UCSD-AML1 (cell line): ENCODE data around the gene CDC40.

Source experiments
- DNase-seq: peaks from one replicate; lab custom pipeline; 2025; ENCODE audit not compliant: unreplicated experiment; lab: John Stamatoyannopoulos, UW

The CDC40 gene

GRCh38 chr6:110180228-110181008 lies at the start of gene CDC40:
Gene CDC40 (plus strand): TSS chr6:110180427. CDS start chr6:110180445, 18 bp downstream.
- peak; percentile 69 for DNase-seq

DNA sequence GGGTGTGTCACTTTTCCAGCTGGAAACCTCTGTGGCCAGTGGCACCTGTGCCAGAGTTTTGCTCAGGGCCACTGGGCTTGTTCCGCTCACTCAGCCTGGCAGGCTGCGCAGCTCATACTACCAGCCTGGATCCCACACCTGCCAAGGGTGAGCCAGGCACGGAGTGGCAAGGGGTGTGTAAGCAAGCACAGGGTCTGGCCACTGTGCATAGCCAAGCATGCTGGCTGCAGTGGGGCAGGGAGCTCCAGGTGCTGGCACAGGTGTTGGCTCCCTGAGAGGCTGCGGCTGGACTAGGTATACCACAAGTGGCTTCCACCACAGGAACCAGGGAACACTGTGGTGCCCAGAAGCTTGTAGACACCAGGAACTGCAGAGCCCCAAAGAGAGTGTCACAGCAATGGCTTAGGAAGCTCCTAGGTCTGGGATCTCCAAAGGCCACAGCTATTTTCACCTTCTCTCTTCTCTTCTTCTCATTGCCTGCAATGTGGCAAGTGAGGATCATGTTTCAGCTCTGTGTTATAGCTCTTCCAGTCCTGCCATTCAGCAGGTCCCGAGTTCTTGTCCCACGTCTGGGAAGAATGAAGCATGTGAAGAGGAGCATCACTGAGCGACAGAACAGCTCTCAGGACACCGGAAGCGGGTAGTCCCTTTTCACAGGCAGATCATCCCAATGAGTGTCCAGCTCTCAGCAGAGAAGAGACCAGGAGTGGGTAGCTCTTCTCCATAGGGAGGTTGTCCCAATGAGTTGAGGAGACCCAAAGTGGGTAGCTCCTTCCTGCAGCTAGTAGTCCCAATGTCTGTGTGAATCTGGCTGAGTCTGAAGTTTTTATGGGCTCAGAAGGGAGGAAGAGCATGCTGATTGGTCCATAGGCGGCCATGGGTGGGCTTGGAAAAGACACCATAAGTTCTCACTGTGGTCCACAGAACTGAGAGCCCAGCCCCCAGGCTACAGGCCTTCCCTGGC lies 42.0 kb upstream of the CDC40 start:
- DNase-seq = no peak

DNA sequence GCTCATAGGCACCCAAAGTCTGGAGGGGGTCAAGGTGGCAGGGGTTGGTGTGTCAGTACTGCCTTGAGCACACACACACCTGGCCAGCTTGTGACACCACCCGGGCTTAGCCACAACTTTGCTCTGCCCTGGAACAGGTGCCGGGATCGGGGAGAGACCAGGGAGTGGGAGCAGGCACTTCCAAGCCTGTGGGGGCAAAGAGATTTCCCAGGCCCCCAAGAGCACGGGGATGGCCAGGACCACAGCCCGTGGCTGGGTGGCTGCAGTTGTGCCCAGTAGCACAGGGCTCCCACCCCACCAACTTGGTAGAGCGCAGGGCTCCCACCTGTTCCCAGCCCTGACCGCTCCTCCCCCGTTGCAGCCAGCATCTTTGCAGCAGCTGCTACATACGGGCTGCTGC lies 41.2 kb upstream of the CDC40 start:
- DNase-seq = no peak

DNA sequence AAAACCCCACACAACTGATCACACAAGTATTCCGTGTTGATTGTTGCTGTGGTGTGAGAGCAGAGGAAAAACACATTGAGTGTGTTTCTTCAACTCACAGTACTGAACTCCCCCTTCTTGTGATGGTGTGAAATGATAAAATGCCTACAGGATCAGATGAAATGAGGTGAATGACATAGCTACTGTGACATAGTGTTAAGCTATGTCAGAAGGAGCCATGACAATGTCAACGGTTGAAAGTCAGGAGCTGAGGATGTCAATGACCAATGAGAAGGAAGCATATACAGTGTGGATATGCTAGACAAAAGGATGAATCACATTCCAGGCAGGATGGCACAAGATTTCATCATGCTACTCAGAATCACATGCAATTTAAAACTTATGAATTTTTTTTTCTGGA lies 39.6 kb upstream of the CDC40 start:
- no peak for DNase-seq

DNA sequence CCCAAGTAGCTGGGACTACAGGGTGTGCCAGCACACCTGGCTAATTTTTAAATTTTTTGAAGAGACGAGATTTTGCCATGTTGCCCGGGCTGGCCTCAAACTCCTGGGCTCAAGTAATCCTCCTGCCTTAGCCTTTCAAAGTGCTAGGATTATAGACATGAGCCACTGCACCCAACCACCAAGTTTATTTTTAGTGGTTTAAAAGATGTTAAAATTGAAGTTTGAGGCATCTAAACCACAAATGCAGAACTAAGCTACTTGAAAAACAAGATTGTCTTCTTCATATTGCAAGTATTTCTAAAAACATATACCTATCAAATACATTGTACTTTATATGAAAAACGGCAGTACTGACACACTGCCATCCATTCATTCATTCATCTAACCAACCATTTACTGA lies 32.4 kb upstream of the CDC40 start:
- no peak for DNase-seq

GRCh38 chr6:110158479-110158878 lies 21.7 kb upstream of the CDC40 start:
- DNase-seq = no peak

DNA sequence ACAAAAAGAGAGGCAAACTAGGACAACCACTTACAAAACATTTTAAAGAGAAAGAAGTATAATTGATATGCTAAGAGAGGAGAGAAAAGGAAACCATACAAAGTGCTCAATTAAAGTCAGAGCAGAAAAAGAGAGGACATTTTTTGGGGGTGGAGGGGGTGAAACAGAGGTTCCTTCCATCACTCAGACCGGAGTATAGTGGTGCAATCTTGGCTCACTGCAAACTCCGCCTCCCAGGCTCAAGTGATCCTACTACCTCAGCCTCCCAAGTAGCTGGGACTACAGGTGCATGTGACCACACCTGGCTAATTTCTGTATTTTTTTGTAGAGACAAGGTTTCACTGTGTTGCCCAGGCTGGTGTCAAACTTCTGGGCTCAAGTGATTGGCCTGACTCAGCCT lies 10.1 kb upstream of the CDC40 start:
- DNase-seq = no peak

DNA sequence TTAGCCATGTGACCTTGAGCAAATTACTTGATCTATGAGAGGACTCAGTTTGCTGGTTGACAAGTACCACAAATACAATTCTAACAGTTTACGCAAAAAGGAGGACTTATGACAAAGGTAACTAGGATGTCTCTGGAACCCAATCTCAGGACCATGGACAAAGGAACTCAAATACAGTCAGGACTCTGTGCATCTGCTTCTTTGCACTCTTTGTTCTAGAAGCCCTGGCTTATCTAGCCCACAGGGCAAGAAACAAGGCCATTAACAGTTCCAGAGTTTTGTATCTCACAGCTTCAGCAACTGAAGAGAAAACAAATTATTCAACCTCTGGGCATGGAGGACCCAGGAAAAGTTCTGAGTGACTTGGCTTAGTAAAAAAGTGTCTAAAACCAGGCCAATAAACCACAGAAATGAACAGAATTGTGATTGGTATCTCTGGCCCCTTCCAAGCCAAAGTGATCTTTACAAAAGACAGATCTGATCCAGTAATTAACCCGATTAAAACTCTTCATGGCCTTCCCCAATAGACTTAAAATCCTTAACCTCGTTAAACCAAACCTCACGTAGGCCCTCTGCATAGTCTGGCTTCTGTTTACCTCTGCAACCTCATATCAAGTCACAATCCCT lies 6.6 kb upstream of the CDC40 start:
- DNase-seq = no peak

GRCh38 chr6:110178626-110179405 lies 1.4 kb upstream of the CDC40 start:
- DNase-seq = peak; percentile 60

DNA sequence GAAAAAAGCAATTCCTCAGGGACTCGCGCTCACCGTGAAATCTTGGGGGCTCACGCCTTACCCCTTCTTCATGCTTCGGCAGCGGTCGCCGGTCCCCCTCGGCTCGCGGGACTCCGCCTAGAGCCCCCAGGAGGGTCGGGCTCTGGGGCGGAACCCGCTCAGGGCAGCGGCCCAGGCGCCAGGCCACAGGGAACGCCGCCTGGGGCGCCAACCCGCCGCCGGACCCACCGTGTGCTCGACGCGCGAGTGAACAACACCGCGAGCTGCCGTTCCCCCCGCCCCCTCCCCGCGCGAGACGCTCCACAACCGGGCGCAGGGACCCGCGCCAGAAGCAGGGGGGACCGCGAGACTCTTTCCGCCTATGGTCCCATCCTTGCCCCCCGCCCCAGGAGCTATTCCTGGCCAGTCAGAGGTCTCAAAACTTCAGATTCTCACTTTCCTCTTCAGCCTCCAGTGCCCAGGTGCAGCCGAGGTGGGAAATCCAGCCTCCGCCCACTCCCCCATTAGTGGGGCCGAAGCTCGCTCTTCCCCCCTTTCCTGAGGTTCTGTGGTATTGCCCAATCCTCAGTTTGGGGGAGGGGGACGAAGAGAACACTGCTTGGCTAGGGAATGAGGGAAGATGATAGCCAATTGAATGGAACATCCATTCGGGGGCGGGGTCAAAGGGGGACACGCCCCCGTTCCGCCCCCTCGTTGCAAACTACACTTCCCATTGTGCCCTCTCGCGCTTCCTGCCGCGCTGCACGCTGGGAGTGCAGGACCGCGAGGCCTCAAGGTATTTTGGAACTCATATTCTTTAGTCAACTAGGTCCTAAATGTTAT lies 610 bp upstream of the CDC40 start, which contains the start of gene WASF1:
WASF1 (minus strand) TSS at position 265 of the 822 bp plus-strand sequence. CDS start 52,069 bp downstream, outside the sequence.
- peak; percentile 99 for DNase-seq

DNA sequence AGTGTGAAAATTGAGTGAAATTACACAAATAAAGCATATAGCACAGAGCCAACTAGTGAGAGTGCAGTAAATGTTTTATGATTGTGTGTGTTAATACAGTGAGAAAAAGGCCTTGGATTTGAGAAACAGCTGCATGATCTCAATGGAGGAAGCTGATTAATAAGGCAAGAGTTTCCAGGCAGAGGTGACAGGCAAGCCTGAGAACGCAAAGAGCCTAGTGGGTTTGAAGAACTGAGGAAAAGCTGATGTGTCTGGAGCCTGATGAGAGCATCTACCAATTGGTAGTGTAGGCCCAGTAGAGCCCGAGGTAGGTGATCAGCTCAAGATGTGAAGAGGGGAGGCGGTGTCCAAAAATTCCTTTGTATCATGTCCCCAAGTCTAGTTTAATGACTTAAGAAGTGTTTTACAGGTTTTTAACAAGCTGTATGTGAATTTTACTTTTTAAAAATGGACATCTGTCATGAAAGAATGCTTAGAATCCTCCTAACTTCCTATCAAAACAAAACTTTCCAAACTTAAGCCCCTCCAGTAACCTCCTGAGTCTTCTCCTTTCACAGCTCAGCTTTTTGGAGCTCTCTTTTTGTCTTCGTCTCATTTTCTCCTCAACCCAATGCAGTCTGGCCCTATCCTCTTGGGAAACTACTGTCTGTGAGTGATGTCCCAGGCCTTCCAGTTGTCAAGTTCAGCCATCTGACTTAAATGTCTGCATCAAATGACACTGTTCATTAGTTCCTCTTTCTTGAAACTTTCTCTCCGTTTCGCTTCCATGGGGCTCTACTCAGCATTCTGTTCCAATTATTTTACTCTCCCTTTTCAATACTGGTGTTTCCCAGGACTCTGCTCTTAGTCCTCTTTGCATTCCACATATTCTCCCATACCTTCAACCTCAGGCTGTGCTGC lies 1.2 kb downstream of the CDC40 start:
- DNase-seq = peak; percentile 12

DNA sequence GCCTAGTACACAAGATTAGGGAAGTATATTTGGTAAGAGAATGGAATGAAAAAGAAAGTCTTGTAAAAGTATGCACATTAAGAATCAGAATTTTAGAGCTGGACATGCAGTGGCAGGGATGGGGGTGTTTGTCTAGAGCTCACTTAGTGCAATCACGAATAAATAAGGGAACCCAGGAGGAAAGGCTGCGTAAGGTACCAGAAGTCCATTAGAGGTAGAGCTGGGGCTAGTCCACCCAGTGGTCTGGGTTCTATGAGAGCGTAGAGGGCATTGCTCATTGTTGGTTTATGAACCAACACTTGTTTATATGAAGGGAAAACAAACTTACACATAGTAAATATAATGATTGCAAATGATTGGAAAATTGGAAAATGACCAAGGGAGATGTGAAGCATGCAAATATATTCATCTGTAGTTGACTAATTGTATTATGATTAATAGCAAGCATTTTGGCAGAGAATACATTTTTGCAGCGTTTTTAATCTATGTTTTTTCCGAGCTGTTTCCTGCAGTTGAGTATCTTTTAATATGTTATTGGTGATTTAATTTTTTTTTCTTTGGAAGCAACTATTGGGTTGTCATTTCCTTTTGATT lies 3.2 kb downstream of the CDC40 start:
- no peak for DNase-seq

DNA sequence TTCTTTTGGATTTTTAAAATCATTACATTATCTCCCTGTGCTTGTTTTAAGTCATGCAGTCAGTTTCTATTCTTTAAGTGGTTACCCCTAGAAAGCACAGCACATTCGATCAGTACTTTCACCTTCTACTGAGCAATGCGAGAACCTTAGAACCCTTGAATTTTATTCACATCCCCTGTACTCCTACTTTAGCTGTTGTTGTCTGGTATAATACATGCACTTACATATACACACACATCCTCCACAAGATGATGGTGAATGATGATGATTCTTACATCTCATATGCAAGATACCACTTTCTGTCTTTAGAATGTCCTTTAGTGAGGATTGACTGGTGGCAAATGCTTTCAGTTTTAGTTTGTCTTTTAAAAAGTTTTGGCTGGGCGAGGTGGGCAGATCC lies 5.7 kb downstream of the CDC40 start:
- no peak for DNase-seq

- no peak for DNase-seq
These were observed 8.6 kb downstream of the CDC40 start for GRCh38 chr6:110188791-110189190.

DNA sequence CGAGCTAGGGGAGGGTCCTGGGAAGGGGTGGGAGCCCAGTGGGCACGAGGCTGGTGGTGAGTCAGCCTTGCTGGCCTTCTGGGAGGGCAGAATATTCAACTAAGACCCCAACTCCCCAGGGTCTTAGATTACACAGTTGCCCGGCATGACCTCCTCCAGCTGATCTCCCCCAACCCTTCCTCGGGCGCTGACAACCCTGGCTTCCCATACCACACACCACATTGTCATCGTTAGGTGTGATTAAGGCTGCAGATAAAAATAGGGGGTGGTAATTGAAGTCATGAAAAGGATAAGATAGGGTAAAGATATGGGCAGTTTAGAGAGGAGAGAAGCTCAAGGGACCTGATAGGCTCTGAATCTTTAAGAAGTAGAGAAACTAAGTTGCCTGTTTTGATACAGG lies 10.5 kb downstream of the CDC40 start:
- DNase-seq = no peak

GRCh38 chr6:110191477-110191876 lies 11.2 kb downstream of the CDC40 start:
- no peak for DNase-seq

DNA sequence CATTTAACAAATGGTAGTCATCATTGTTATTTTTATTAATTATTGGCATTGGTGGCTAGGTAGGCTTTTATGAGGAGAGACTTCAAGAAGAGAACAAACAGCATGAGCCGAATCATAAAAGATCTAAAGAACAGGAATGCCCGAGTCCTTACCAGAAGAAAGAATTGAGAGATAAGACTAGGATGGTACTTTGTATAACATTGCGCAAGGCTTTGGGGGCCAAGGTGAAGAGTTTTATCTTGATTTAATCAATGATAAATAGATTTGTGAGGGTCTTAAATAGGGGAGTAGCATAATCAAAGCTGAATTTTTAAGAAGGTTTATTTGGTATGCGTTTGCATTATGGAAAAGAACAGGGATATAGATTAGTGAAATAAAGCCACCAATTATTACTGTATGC lies 15.4 kb downstream of the CDC40 start:
- DNase-seq = no peak

DNA sequence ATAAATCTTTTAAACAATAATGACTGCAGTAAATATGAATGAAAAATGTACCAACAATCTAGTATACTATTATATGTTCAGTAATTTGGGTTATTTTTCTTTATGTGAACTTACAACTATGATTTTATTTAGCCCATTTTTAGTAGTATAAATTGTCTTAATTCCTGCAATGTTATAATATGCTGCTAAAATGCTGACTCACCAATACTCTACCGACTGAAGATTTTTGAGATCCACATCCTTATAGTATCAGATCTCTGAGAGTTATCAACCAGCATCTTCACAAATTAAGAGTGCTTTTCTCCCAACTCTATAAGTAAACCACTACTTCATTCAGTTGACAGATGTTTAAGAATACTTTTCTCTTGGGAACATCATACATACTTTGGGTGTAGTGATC lies 16.6 kb downstream of the CDC40 start:
- DNase-seq = no peak
